Gastroesophageal sphincter (tissue), 4 donors: ENCODE results near the gene PDE8B. TPM values are rescaled to one million over a fixed set of nuclear protein-coding genes. Genes with fewer than 3 reads are reported as not detected.

ENCODE experiments used
- ATAC-seq: fragments of 150-250 bp; one replicate; pipeline ENCODE4 v1.9.1; 2016; ENCODE audit warnings: mild to moderate bottlenecking, moderate library complexity
- H3K27ac ChIP-seq, 4 donors: fragments of 200-600 bp; sonication (generic) in 3 of 4; 1 replicate in 3 of 4; 2 replicates in 1 of 4; pipeline ENCODE4 v1.5.1; 2016 to 2019
- H3K27me3 ChIP-seq: fragments of 200-600 bp; sonication (generic); one replicate; pipeline ENCODE4 v1.5.1; 2019
- H3K36me3 ChIP-seq, 2 donors: fragments of 200-600 bp; sonication (generic); one replicate each; pipeline ENCODE4 v1.5.1; 2019; ENCODE audit warnings: control low read depth in 1 of 2
- H3K4me1 ChIP-seq, 3 donors: fragments of 200-600 bp; sonication (generic); 1 replicate in 2 of 3; 2 replicates in 1 of 3; pipeline ENCODE4 v1.5.1; 2016 to 2019; ENCODE audit warnings: control low read depth in 2 of 3
- H3K4me3 ChIP-seq, 2 donors: fragments of 200-600 bp; sonication (generic); one replicate each; pipeline ENCODE4 v1.5.1; 2019; ENCODE audit warnings: mild to moderate bottlenecking in 1 of 2, moderate library complexity in 1 of 2
- H3K9me3 ChIP-seq, 3 donors: fragments of 200-600 bp; sonication (generic); one replicate each; pipeline ENCODE4 v1.5.1; 2017 to 2019; ENCODE audit warnings: control low read depth in 2 of 3
- EP300 ChIP-seq: sonication (generic); formaldehyde crosslinking; IDR thresholded peaks from one replicate; pipeline ENCODE4 v1.6.1; 2017; ENCODE audit warnings: antibody characterized with exemption, mild to moderate bottlenecking
- POLR2A ChIP-seq, 2 donors: fragments of 450-650 bp; IDR thresholded peaks; one replicate each; pipeline ENCODE4 v1.6.1; 2017; ENCODE audit warnings: antibody characterized with exemption in 2 of 2, mild to moderate bottlenecking in 2 of 2, moderate library complexity in 1 of 2
- POLR2AphosphoS5 ChIP-seq: sonication (generic); formaldehyde crosslinking; IDR thresholded peaks from one replicate; pipeline ENCODE4 v1.6.1; 2017; ENCODE audit warnings: antibody characterized with exemption
- WGBS, 2 donors: methylation state at CpG; one replicate each; pipeline ENCODE4 v1.1.5; 2018; ENCODE audit warnings: low coverage in 1 of 2; 5-methylcytosine and 5-hydroxymethylcytosine counted together
- total RNA-seq, 4 donors: library from RNA; depleted of rRNA; stranded (reverse); fragments of >200 nt; gene quantifications; one replicate each; pipeline ENCODE4 v1.1.0, GENCODE V29; 2016
- TF ChIP-seq, protein P1 (sequence below), 4 experiments: fragments of 200-600 bp in 2 of 4; fragments of 450-650 bp in 2 of 4; sonication (generic) in 1 of 4; IDR thresholded peaks; one replicate each; pipeline ENCODE4 v1.5.1; 2017 to 2019; ENCODE audit warnings: antibody characterized with exemption in 4 of 4, mild to moderate bottlenecking in 2 of 4, moderate library complexity in 2 of 4

Gene PDE8B
- total RNA-seq, 4 donors from 2014 or later: 0.96 to 11.0 (median 2.3) TPM

DNA sequence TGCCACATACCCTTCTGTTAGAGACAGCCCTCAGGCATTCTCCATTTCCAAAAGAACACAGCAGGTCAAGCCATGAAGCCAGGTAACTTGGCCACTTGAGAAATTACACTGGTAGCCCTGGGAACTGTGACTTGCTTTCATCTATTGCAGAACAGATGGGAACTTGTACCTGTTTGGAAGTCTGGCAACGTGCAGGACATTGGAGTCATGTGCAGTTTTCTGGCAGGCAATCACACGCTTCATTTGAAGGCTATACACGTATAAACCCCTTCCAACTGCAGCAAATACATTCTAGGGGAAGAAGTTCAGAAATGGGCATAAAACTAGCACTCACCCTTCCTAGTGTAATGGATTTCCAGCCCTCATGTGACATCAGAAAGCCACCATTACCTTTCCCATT, 227.6 kb downstream of the PDE8B start:
- Histone ChIP-seq H3K9me3 (no peaks in the 10 kb centered on the region), H3K4me1 (no peaks in the 10 kb centered on the region), H3K36me3 (peaks cover 3 to 80% of the 10 kb centered on the region in 2 donors), H3K4me3 (no peak overlapping the region), H3K27ac (no peak overlapping the region), H3K27me3 (no peaks in the 10 kb centered on the region)
- WGBS, 2 donors: 58 to 73% methylated on average over 2 to 3 of the region's 3 CpGs
- no peak for ATAC-seq
- no peak for TF ChIP-seq POLR2AphosphoS5
- TF ChIP-seq POLR2A (IDR thresholded peaks at IDR 0.05): no peak
- no peak for TF ChIP-seq EP300
- TF ChIP-seq, protein P1, sequence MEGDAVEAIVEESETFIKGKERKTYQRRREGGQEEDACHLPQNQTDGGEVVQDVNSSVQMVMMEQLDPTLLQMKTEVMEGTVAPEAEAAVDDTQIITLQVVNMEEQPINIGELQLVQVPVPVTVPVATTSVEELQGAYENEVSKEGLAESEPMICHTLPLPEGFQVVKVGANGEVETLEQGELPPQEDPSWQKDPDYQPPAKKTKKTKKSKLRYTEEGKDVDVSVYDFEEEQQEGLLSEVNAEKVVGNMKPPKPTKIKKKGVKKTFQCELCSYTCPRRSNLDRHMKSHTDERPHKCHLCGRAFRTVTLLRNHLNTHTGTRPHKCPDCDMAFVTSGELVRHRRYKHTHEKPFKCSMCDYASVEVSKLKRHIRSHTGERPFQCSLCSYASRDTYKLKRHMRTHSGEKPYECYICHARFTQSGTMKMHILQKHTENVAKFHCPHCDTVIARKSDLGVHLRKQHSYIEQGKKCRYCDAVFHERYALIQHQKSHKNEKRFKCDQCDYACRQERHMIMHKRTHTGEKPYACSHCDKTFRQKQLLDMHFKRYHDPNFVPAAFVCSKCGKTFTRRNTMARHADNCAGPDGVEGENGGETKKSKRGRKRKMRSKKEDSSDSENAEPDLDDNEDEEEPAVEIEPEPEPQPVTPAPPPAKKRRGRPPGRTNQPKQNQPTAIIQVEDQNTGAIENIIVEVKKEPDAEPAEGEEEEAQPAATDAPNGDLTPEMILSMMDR (IDR thresholded peaks at IDR 0.05): no peak

DNA sequence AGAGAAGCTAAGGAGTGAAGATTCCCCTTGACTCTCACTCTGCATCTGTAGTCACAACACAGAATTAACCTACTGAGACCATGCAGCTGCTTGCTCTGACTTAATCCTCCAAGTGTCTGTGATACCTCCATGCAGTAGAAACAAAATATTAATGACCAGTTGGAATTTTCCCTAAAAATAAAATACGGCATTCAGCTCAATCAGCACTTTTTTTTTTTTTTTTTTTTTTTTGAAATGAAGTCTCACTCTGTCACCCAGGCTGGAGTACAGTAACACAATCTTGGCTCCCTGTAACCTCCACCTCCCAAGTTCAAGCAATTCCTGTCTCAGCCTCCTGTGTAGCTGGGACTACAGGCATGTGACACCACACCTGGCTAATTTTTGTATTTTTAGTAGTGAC, 233.2 kb downstream of the PDE8B start:
- H3K4me1 ChIP-seq: no peaks in the 10 kb centered on the region
- no peak overlapping the region for H3K27ac ChIP-seq
- H3K4me3 ChIP-seq: no peak overlapping the region
- no peaks in the 10 kb centered on the region for H3K27me3 ChIP-seq
- TF ChIP-seq POLR2A (IDR thresholded peaks at IDR 0.05) (no peak), POLR2AphosphoS5 (no peak), EP300 (no peak)
- TF ChIP-seq, protein P1 (IDR thresholded peaks at IDR 0.05): no peak
- ATAC-seq: no peak
- WGBS, 2 donors: 13 to 56% methylated on average over 1 of the region's 1 CpG
- H3K9me3 ChIP-seq: no peaks in the 10 kb centered on the region
- H3K36me3 ChIP-seq: peaks cover 0 to 57% of the 10 kb centered on the region in 2 donors

DNA sequence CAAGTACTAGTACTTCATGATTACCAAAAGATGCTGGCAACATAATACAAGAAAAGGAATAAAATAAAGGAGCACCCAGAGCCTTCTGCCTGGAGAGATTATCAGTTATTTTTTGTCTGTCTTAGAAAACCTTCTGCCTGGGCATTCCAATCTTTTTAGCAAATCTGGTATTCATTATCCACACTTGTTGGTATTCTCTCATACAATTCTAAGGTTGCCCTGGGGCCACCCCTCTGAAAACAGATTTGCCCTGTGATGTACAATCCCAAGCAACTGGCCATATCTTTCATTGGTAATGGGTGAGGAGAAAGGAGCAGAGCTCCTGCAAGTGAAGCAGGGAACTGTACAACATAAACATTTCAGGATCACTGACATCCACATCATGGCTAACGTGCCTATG, 233.9 kb downstream of the PDE8B start:
- no peaks in the 10 kb centered on the region for H3K4me1 ChIP-seq
- no peak overlapping the region for H3K27ac ChIP-seq
- H3K27me3 ChIP-seq: no peaks in the 10 kb centered on the region
- peaks cover 0 to 59% of the 10 kb centered on the region in 2 donors for H3K36me3 ChIP-seq
- ATAC-seq: no peak
- WGBS, 2 donors: 82% methylated on average over 1 of the region's 1 CpG; no CpG with 5 or more reads in 1 of the 2 donors
- no peaks in the 10 kb centered on the region for H3K9me3 ChIP-seq
- TF ChIP-seq POLR2AphosphoS5 (no peak), POLR2A (IDR thresholded peaks at IDR 0.05) (no peak), EP300 (no peak)
- TF ChIP-seq, protein P1 (IDR thresholded peaks at IDR 0.05): no peak
- no peak overlapping the region for H3K4me3 ChIP-seq

DNA sequence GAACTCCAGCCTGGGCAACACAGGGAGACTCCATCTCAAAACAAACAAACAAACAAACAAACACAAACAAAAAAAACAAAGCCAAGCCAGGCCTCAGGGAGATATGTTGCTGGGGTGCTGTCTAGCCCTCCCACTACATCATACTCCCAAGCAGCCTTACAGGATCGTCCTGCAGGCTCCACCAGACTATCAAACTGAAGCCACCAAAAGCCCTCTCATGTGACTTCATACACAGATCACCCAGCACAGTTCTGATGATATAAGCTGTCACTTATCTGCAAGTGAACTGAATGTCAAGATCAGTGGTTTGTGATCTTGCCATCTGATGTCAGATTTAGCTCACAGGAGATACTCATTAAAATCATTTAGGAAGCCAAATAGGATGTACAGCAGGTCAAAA, 238.4 kb downstream of the PDE8B start:
- Histone ChIP-seq H3K36me3 (peaks cover 0 to 68% of the 10 kb centered on the region in 2 donors), H3K4me1 (no peaks in the 10 kb centered on the region), H3K27ac (no peak overlapping the region), H3K27me3 (no peaks in the 10 kb centered on the region), H3K9me3 (no peaks in the 10 kb centered on the region), H3K4me3 (no peak overlapping the region)
- no peak for ATAC-seq
- WGBS, 2 donors: 100% methylated on average over 1 of the region's 1 CpG; no CpG with 5 or more reads in 1 of the 2 donors
- TF ChIP-seq EP300: no peak
- no peak for TF ChIP-seq POLR2A (IDR thresholded peaks at IDR 0.05)
- TF ChIP-seq POLR2AphosphoS5: no peak
- TF ChIP-seq, protein P1 (IDR thresholded peaks at IDR 0.05): no peak

DNA sequence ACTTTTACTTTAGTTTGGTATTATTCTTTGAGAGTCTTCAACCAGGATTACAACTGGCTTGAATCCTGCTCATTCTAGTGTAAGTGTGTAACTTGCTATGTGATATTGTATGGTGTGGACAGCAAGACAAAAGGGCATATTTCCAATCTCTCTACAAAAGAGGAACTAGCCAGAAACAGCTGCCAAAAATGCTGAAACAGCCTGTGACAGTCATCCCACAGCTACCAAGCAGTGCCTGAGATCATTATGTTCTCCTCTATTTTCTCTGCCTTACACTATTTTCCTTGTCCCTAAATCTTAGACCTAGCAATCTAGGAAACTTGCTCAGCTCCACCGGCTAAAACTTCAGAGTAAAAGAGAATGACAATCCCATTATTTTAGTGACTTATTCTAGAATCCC, 238.8 kb downstream of the PDE8B start:
- no peaks in the 10 kb centered on the region for H3K9me3 ChIP-seq
- WGBS, 2 donors: 73% methylated on average over 1 of the region's 1 CpG; no CpG with 5 or more reads in 1 of the 2 donors
- TF ChIP-seq POLR2AphosphoS5: no peak
- TF ChIP-seq EP300: no peak
- no peak for TF ChIP-seq POLR2A (IDR thresholded peaks at IDR 0.05)
- TF ChIP-seq, protein P1 (IDR thresholded peaks at IDR 0.05): no peak
- peaks cover 0 to 72% of the 10 kb centered on the region in 2 donors for H3K36me3 ChIP-seq
- no peak overlapping the region for H3K4me3 ChIP-seq
- ATAC-seq: no peak
- H3K27ac ChIP-seq: no peak overlapping the region
- H3K4me1 ChIP-seq: no peaks in the 10 kb centered on the region
- no peaks in the 10 kb centered on the region for H3K27me3 ChIP-seq
